HG03460 (cell line): ENCODE measurements around the gene WNT3A.
"Not testable (repeated sequence)": the region's sequence is repeated elsewhere in the genome, so short reads cannot be mapped to it uniquely, and the experiment has no call there.

Source experiments
- ATAC-seq: cut with Tn5 transposase; IDR thresholded peaks from one replicate; pipeline ENCODE4 v1.9.1; 2021; ENCODE audit not compliant: unreplicated experiment

Gene WNT3A

GRCh38 chr1:228006786-228007048 is at the start of gene WNT3A:
TSS of gene WNT3A (plus strand) at chr1:228006998. CDS start at chr1:228007129, 131 bp downstream.
- ATAC-seq = no peak

- no peak for ATAC-seq
Measured at GRCh38 chr1:227958617-227959324, 48.0 kb upstream of the WNT3A start.

- no peak for ATAC-seq
Measured at GRCh38 chr1:227959325-227959860, 47.4 kb upstream of the WNT3A start.

- ATAC-seq = no peak
Measured at GRCh38 chr1:227961651-227962466, 44.9 kb upstream of the WNT3A start.

- ATAC-seq = not testable (repeated sequence)
Measured at GRCh38 chr1:227966733-227967132, 40.1 kb upstream of the WNT3A start.

- ATAC-seq = not testable (repeated sequence)
Measured at GRCh38 chr1:227967815-227968214, 39.0 kb upstream of the WNT3A start.

- ATAC-seq = not testable (repeated sequence)
Measured at GRCh38 chr1:227970076-227970995, 36.5 kb upstream of the WNT3A start.

GRCh38 chr1:227971216-227971615 is 35.6 kb upstream of the WNT3A start:
- ATAC-seq = not testable (repeated sequence)

- ATAC-seq = not testable (repeated sequence)
Measured at GRCh38 chr1:227971643-227972282, 35.0 kb upstream of the WNT3A start.

- ATAC-seq = not testable (repeated sequence)
Measured at GRCh38 chr1:227972283-227972679, 34.5 kb upstream of the WNT3A start.

GRCh38 chr1:227972843-227973374 is 33.9 kb upstream of the WNT3A start:
- not testable (repeated sequence) for ATAC-seq

- ATAC-seq = not testable (repeated sequence)
Measured at GRCh38 chr1:227973724-227974288, 33.0 kb upstream of the WNT3A start.

GRCh38 chr1:227975583-227976283 is 31.1 kb upstream of the WNT3A start:
- ATAC-seq = not testable (repeated sequence)

- no peak for ATAC-seq
Measured at GRCh38 chr1:227987181-227987580, 19.6 kb upstream of the WNT3A start.

GRCh38 chr1:227994632-227995300 is 12.0 kb upstream of the WNT3A start:
- no peak for ATAC-seq

- no peak for ATAC-seq
Measured at GRCh38 chr1:227996187-227996950, 10.4 kb upstream of the WNT3A start.

- no peak for ATAC-seq
Measured at GRCh38 chr1:227998374-227999055, 8.3 kb upstream of the WNT3A start.
